AG10803 (cell line): ENCODE data around the gene KIAA0513.

Experiments
- DNase-seq: peaks from one replicate; pipeline ENCODE4 v3.0.0; 2010; ENCODE audit warnings: low read depth
- H3K4me3 ChIP-seq: 2 replicates; pipeline ENCODE4 v1.5.1; 2011; ENCODE audit warnings: mild to moderate bottlenecking, low read length, control low read depth
- TF ChIP-seq, protein P1 (sequence below): conservative IDR thresholded peaks from 2 replicates; pipeline ENCODE4 v1.5.1; 2011; ENCODE audit warnings: mild to moderate bottlenecking, low read length, control low read depth, inconsistent platforms

The KIAA0513 gene

DNA sequence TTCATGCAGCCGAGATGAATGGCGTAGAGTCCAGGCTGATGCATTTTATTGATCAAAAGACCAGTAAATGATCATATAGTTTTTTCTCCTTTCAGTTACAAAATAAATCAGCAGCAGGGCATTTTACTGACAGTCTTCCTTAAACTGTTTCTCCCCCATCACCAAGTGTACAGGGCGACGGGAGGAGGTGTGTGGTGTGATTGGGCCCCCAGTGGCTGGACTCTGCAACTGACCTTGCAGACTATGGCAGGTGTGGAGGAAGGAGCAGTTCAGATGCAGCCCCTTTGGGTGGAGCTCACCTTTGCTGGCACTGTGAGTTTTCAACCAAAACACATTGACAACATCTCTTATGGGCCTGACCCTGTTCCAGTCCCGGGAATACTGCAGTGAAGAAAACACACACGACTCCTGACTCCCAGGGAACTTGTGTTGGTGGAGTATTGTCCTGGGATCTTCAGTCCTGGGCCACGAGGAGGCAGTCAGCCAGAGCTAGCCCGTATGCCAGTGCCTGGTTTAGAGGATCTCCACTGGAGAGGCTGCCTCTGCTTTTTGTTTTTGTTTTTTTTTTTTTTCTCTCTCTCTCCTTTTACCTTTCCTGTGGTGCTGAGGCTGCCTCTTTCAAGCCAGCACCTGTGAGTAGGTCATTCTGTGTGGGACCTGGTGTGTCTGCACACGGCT is 29.8 kb downstream of the KIAA0513 start:
- TF ChIP-seq, protein P1, sequence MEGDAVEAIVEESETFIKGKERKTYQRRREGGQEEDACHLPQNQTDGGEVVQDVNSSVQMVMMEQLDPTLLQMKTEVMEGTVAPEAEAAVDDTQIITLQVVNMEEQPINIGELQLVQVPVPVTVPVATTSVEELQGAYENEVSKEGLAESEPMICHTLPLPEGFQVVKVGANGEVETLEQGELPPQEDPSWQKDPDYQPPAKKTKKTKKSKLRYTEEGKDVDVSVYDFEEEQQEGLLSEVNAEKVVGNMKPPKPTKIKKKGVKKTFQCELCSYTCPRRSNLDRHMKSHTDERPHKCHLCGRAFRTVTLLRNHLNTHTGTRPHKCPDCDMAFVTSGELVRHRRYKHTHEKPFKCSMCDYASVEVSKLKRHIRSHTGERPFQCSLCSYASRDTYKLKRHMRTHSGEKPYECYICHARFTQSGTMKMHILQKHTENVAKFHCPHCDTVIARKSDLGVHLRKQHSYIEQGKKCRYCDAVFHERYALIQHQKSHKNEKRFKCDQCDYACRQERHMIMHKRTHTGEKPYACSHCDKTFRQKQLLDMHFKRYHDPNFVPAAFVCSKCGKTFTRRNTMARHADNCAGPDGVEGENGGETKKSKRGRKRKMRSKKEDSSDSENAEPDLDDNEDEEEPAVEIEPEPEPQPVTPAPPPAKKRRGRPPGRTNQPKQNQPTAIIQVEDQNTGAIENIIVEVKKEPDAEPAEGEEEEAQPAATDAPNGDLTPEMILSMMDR = peak; percentile 15; the same call in 1 of the 2 replicates
- DNase-seq = no peak
- no peak overlapping the region for H3K4me3 ChIP-seq

- no peak for DNase-seq
- TF ChIP-seq, protein P1 = no peak
- H3K4me3 ChIP-seq = no peak overlapping the region
These were observed 30.4 kb downstream of the KIAA0513 start for GRCh38 chr16:85057948-85058347.

DNA sequence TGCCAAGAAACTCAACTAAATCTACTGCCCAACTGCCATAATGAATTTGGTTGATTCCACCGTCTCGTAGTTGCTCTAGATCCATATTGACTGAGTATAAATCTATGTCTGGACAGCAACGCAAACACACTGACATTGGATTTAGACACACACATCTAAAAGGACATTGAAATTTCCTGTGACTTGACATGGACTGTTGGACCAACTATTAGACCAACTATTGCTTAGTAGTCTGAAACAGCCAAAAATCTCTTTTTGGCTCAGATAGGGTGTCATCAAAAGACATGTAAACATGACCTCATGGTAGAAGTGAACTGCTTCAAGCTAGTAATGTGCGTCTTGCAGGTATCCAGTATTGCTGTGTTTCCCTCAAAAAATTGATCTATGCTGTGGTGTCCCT is 31.3 kb downstream of the KIAA0513 start:
- TF ChIP-seq, protein P1 = no peak
- H3K4me3 ChIP-seq = no peak overlapping the region
- no peak for DNase-seq

DNA sequence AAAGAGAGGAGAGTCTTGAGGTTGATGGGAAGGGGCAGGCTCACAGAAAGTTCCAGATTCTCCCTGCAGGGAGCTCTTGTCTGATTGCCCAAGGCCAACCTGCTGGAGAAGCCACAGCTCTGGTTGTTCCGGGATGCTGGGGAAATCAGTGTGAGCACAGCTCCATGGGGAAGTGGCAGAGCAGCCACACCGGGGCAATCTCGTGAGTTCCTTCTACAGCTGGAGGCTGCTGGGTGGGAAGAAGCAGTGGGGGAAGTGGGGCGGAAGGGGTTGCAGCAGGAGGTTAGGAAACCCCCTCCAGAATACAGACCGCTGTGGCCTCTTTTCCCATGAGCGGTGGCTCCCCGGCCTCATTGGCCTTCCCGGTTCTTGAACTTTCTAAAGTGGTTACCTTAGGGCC is 34.0 kb downstream of the KIAA0513 start:
- TF ChIP-seq, protein P1 = no peak
- DNase-seq = no peak
- H3K4me3 ChIP-seq = no peak overlapping the region

DNA sequence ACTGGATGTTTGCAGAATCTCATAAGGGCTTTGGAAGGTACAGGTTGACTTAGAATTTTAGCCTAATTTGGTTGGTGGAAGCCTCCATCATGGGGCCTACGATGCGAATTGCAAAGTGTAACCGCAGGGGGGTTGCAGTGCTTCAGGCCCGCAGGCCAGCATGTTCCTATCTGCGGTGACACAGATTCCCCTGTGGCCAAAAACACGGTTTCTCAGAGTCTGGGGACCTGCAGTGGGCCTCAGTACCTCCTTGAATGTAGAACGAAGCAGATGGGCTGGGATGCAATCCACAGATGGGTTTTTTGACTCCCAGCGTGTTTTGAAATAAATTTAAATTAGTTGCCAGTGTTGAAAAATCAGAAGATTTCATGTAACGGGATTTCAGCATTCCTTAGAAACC is 34.7 kb downstream of the KIAA0513 start:
- DNase-seq = no peak
- H3K4me3 ChIP-seq = no peak overlapping the region
- TF ChIP-seq, protein P1 = no peak

DNA sequence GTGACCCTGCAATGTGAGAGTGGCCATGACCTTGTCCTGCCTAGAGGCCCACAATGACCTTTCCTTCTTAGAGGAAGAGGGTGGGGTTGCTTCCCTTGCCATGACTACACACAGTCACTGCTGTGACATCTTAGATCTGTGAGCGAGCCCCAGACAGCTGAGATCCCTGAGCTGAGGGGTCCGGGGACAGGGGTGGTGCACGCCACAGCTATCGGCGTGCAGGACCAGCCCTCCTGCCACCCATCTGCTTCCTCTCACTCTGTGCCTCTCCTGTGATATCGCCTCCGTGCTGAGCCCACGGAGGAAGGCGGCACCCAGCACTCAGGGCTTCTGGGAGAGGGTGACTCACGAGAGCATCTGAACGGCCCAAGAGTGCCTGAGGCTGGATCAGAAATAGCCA is 35.2 kb downstream of the KIAA0513 start:
- TF ChIP-seq, protein P1 = no peak
- no peak overlapping the region for H3K4me3 ChIP-seq
- DNase-seq = no peak

GRCh38 chr16:85064186-85064585 is 36.6 kb downstream of the KIAA0513 start:
- TF ChIP-seq, protein P1 = no peak
- no peak overlapping the region for H3K4me3 ChIP-seq
- no peak for DNase-seq
